A549 treated with dexamethasone at 1 μM for 4 hours (cell line): ENCODE measurements around the gene ZNF823. TPM values are rescaled to one million over a fixed set of nuclear protein-coding genes. Genes with fewer than 3 reads are reported as not detected.

Experiments
- total RNA-seq: library from RNA; stranded (reverse); fragments of 200-300 nt; extraction: Qiagen RNA extraction; gene quantifications from 5 replicates; pipeline ENCODE4 v1.2.3, GENCODE V29; 2022

The ZNF823 gene
- 2.1 to 3.2 TPM (median 2.4 TPM) in 5 replicates for total RNA-seq

GRCh38 chr19:11738746-11739620 lies at the start of gene ZNF823:
TSS of gene ZNF823 (minus strand) at chr19:11738946. CDS start at chr19:11738819, 127 bp downstream.

GRCh38 chr19:11766597-11767591 lies 28.1 kb upstream of the ZNF823 start, which contains the start of gene ZNF441:
TSS of gene ZNF441 (plus strand) at chr19:11767000. CDS start at chr19:11767194, 194 bp downstream.

Other genes with a start within 250 kb of the ZNF823 start
- gene ZNF653, start 233.1 kb downstream of the ZNF823 start, total RNA-seq: 2.4 to 5.6 TPM (median 4.3 TPM) in 5 replicates
- 25.7 to 33.5 TPM (median 29.7 TPM) in 5 replicates for gene ECSIT, start 209.8 kb downstream of the ZNF823 start, total RNA-seq
- gene CNN1, start 200.1 kb downstream of the ZNF823 start, total RNA-seq: 0.26 to 0.66 TPM (median 0.45 TPM) in 5 replicates
- gene ELOF1, start 179.7 kb downstream of the ZNF823 start, total RNA-seq: 97.7 to 116 TPM (median 103 TPM) in 5 replicates
- gene ACP5, start 161.3 kb downstream of the ZNF823 start, total RNA-seq: 0.11 to 0.41 TPM (median 0.25 TPM) in 5 replicates
- 2.7 to 4.0 TPM (median 3.5 TPM) in 5 replicates for gene ZNF627, start 141.5 kb downstream of the ZNF823 start, total RNA-seq
- gene ZNF441, start 28.1 kb upstream of the ZNF823 start, total RNA-seq: 0.01 TPM in 1 of 5 replicates, not detected in the others
- gene ZNF491, start 59.6 kb upstream of the ZNF823 start, total RNA-seq: not detected in 5 replicates
- 0.02 to 0.07 TPM (median 0.05 TPM) in 5 replicates for gene ZNF440, start 75.3 kb upstream of the ZNF823 start, total RNA-seq
- gene ZNF439, start 109.8 kb upstream of the ZNF823 start, total RNA-seq: not detected in 5 replicates
- not detected in 5 replicates for gene ZNF69, start 148.8 kb upstream of the ZNF823 start, total RNA-seq
- gene ZNF700, start 186.2 kb upstream of the ZNF823 start, total RNA-seq: 0.16 to 0.27 TPM (median 0.23 TPM) in 5 replicates
- gene ZNF763, start 226.1 kb upstream of the ZNF823 start, total RNA-seq: not detected in 5 replicates